ENCODE measurements around the gene NDUFS7. TPM values are rescaled to one million over a fixed set of nuclear protein-coding genes. Genes with fewer than 3 reads are reported as not detected.

NDUFS7 gene
- total and polyA plus RNA-seq, 9 of the 15 experiments (the other 6 are each of a cell fraction or from before 2014, with no cell fraction given) = 6.0 to 271 (median 60.6) TPM

DNA sequence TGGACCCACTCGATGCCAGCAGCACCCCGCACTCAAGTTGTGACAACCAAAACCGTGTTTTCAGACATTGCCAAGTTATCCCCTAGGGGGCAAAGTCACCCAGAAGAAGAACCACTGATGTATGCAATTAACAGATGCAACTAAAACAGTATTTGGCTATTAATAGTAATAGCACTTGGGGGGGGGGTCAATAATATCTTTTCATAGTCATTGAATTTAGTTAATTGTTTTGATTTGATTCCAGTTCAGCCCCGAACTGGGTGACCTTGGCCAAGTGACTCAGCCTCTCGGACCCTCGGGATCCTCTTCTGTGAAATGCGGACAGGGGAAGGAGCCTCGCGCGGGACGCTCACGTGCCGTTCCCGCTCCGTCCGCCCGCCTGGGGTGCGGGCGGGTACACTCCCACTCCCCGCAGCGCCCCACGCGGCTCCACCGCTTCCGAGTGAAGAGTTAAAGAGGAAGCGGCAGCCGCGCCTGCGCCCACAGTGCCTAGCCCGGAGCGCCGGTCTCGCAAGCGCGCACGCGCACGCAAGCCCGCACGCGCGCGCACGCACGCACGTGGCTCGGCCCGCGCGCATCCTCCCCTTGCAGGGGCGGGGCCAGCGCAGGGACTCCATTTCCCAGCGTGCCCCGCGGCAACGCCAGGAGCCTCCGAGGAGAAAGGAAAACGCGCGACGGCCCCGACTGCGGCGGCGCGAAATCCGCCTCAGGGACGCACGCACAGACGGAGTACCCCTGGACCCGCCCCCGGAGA lies 23.2 kb downstream of the NDUFS7 start (continued):
- TF ChIP-seq HDAC8 (tag; IDR thresholded peaks at IDR 0.05) = peak; percentile 81; the same call in 1 of the 2 replicates
- TF ChIP-seq ZNF830 (CRISPR knock-in tag; IDR thresholded peaks at IDR 0.05) = no peak
- TF ChIP-seq PCBP1 (IDR thresholded peaks at IDR 0.05; ENCODE audit: low read depth, low read length, poor library complexity, severe bottlenecking) = no peak
- TF ChIP-seq CHCHD3 (CRISPR knock-in tag; IDR thresholded peaks at IDR 0.05) = no peak
- no peak for TF ChIP-seq GTF2A2 (tag; IDR thresholded peaks at IDR 0.05)
- TF ChIP-seq C11orf30 (IDR thresholded peaks at IDR 0.05; ENCODE audit: low read depth) = no peak
- TF ChIP-seq ZZZ3 (IDR thresholded peaks at IDR 0.05) = no peak
- no peak for TF ChIP-seq TRIM28 (IDR thresholded peaks at IDR 0.05)
- TF ChIP-seq FOXA3 (CRISPR knock-in tag; conservative IDR thresholded peaks at IDR 0.05 in 1 of 2, IDR thresholded peaks at IDR 0.05 in 1 of 2) = no peak
- TF ChIP-seq ZNF408 (CRISPR knock-in tag; IDR thresholded peaks at IDR 0.05; ENCODE audit: low read depth) = no peak
- peak; percentile 82 for TF ChIP-seq ETS1 (conservative IDR thresholded peaks at IDR 0.05; ENCODE audit: control insufficient read depth, low read depth, low read length)
- no peak for TF ChIP-seq SNRNP70 (optimal IDR thresholded peaks at IDR 0.05; ENCODE audit: low read depth, low read length)
- TF ChIP-seq NFIC (IDR thresholded peaks at IDR 0.05) = peak; percentile 21; the same call in 1 of the 2 replicates
- TF ChIP-seq, protein P1, sequence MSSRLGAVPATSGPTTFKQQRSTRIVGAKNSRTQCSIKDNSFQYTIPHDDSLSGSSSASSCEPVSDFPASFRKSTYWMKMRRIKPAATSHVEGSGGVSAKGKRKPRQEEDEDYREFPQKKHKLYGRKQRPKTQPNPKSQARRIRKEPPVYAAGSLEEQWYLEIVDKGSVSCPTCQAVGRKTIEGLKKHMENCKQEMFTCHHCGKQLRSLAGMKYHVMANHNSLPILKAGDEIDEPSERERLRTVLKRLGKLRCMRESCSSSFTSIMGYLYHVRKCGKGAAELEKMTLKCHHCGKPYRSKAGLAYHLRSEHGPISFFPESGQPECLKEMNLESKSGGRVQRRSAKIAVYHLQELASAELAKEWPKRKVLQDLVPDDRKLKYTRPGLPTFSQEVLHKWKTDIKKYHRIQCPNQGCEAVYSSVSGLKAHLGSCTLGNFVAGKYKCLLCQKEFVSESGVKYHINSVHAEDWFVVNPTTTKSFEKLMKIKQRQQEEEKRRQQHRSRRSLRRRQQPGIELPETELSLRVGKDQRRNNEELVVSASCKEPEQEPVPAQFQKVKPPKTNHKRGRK (tag; IDR thresholded peaks at IDR 0.05) = no peak
- no peak for TF ChIP-seq ZNF445 (CRISPR knock-in tag; IDR thresholded peaks at IDR 0.05; ENCODE audit: low read depth)
- no peak for TF ChIP-seq ZNF347 (CRISPR knock-in tag; IDR thresholded peaks at IDR 0.05; ENCODE audit: low read depth)
- TF ChIP-seq U2AF2 (optimal IDR thresholded peaks at IDR 0.05; ENCODE audit: low read depth, low read length) = no peak
- TF ChIP-seq HLTF (IDR thresholded peaks at IDR 0.05) = peak; percentile 45; the same call in 1 of the 2 replicates
- TF ChIP-seq DDX20 (tag; IDR thresholded peaks at IDR 0.05; ENCODE audit: low read depth) = no peak
- 0 out of 2 replicates have a peak, but pooled peaks have one; percentile 7 for TF ChIP-seq TCF3 (CRISPR knock-in tag; IDR thresholded peaks at IDR 0.05)
- no peak for TF ChIP-seq ETV6 (IDR thresholded peaks at IDR 0.05; ENCODE audit: borderline replicate concordance in 1 of 2, low read depth in 2 of 2, low read length in 1 of 2)
- TF ChIP-seq ETV6 (CRISPR knock-in tag; IDR thresholded peaks at IDR 0.05; ENCODE audit: borderline replicate concordance) = no peak
- no peak for TF ChIP-seq ZNF436 (CRISPR knock-in tag; IDR thresholded peaks at IDR 0.05)
- peak in 1 of 2 experiments; percentile 82; a peak in 1 of 3 replicates for TF ChIP-seq CBX3 (IDR thresholded peaks at IDR 0.05; ENCODE audit: borderline replicate concordance in 1 of 2, low read length in 2 of 2)
- peak; percentile 73 for TF ChIP-seq VEZF1 (CRISPR knock-in tag; IDR thresholded peaks at IDR 0.05)
